ENCODE results near the gene VAX1. TPM values are rescaled to one million over a fixed set of nuclear protein-coding genes. Genes with fewer than 3 reads are reported as not detected.

The VAX1 gene
- polyA plus RNA-seq, 2 of the 4 experiments (the other 2 are of a cell fraction) = 0.68 to 0.70 TPM

- peak; percentile 84 to 93 for ATAC-seq
- no peak for TF ChIP-seq MYC (IDR thresholded peaks at IDR 0.05; ENCODE audit: borderline replicate concordance, low read length)
- TF ChIP-seq HOXA7 (CRISPR knock-in tag; IDR thresholded peaks at IDR 0.05) = no peak
- TF ChIP-seq ELK1 (IDR thresholded peaks at IDR 0.05; ENCODE audit: low read depth, low read length) = no peak
- peak; percentile 88 for TF ChIP-seq SMC3 (IDR thresholded peaks at IDR 0.05)
- peak; percentile 89 for TF ChIP-seq CTCF (IDR thresholded peaks at IDR 0.05)
- no peak for TF ChIP-seq HEYL (CRISPR knock-in tag; IDR thresholded peaks at IDR 0.05)
- TF ChIP-seq RAD21 (conservative IDR thresholded peaks at IDR 0.05 in 1 of 2, IDR thresholded peaks at IDR 0.05 in 1 of 2) = peak; percentile 88 to 93
- peak overlapping the region in 1 of 2 experiments; percentile 59; a peak in 3 of 6 replicates for H3K27ac ChIP-seq
- FAIRE-seq = peak; percentile 73
- ChIA-PET POLR2A (interaction anchor here (0.6 to 1.4 kb wide), 3 partner anchors 8 to 432 kb away, joined by 3 to 8 read pairs (median 4); no protein-coding TSS in a partner anchor), CTCF (interaction anchor here (0.6 to 19.7 kb wide), 81 partner anchors 8 to 548 kb away, joined by 3 to 1061 read pairs (median 5); partner anchors contain the start of genes ENO4, HSPA12A, KCNK18 and SHTN1)
- peak; percentile 80 to 91 for DNase-seq (ENCODE audit: low read depth in 1 of 2, low spot score in 1 of 2)
- 10% methylated on average over 16 of the region's 16 CpGs for WGBS (ENCODE audit: missing lambda C conversion rate)
- H3K4me3 ChIP-seq = peak overlapping the region; percentile 55
- no peaks in the 10 kb centered on the region for H3K9me3 ChIP-seq
- H3K4me1 ChIP-seq = 0 out of 3 replicates have a peak, but pooled peaks cover 4% of the 10 kb centered on the region
- peak overlapping the region; percentile 96 for H3K4me2 ChIP-seq
These were observed 36.6 kb upstream of the VAX1 start for GRCh38 chr10:117174439-117175214.

- ChIA-PET CTCF (interaction anchor here (0.8 to 19.7 kb wide), 9 partner anchors 9 to 543 kb away, joined by 3 to 1061 read pairs (median 4); no protein-coding TSS in a partner anchor), POLR2A (interaction anchor here (0.6 kb wide), 1 partner anchor 428 kb away, joined by 3 read pairs; no protein-coding TSS in a partner anchor)
- peaks cover 9% of the 10 kb centered on the region; the same call in 2 of the 3 replicates for H3K4me1 ChIP-seq
- FAIRE-seq (no peak), DNase-seq (ENCODE audit: low read depth in 1 of 2, low spot score in 1 of 2) (no peak), ATAC-seq (no peak)
- TF ChIP-seq TFCP2L1 (CRISPR knock-in tag; IDR thresholded peaks at IDR 0.05) (no peak), USF2 (IDR thresholded peaks at IDR 0.05) (peak; percentile 81)
- H3K27ac ChIP-seq = no peak overlapping the region
- no peak overlapping the region for H3K4me3 ChIP-seq
- H3K9me3 ChIP-seq = no peaks in the 10 kb centered on the region
- H3K4me2 ChIP-seq = no peak overlapping the region
- 14% methylated on average over 6 of the region's 6 CpGs for WGBS (ENCODE audit: missing lambda C conversion rate)
These were observed 32.2 kb upstream of the VAX1 start for GRCh38 chr10:117170244-117170643.

GRCh38 chr10:117169480-117169879, 31.4 kb upstream of the VAX1 start:
- H3K4me3 ChIP-seq = no peak overlapping the region
- no peaks in the 10 kb centered on the region for H3K9me3 ChIP-seq
- TF ChIP-seq CTCF (IDR thresholded peaks at IDR 0.05) (no peak), FOSB (CRISPR knock-in tag; IDR thresholded peaks at IDR 0.05) (no peak), PBX3 (IDR thresholded peaks at IDR 0.05) (no peak), NPAS2 (CRISPR knock-in tag; IDR thresholded peaks at IDR 0.05; ENCODE audit: borderline replicate concordance) (no peak), ZC3H11A (IDR thresholded peaks at IDR 0.05) (no peak), ZFP36 (IDR thresholded peaks at IDR 0.05; ENCODE audit: borderline replicate concordance, partially characterized antibody) (no peak), CBX2 (IDR thresholded peaks at IDR 0.05; ENCODE audit: borderline replicate concordance, low read depth) (no peak), JUN (IDR thresholded peaks at IDR 0.05) (no peak), HES2 (IDR thresholded peaks at IDR 0.05) (no peak), CBX8 (IDR thresholded peaks at IDR 0.05) (no peak), PHF8 (IDR thresholded peaks at IDR 0.05; ENCODE audit: borderline replicate concordance, low read depth) (no peak)
- ChIA-PET CTCF (interaction anchor here (0.5 to 19.7 kb wide), 13 partner anchors 10 to 542 kb away, joined by 3 to 1061 read pairs (median 5); no protein-coding TSS in a partner anchor), POLR2A (no interaction called here)
- no peak overlapping the region for H3K27ac ChIP-seq
- ATAC-seq = no peak
- DNase-seq (ENCODE audit: low read depth in 1 of 2, low spot score in 1 of 2) = no peak
- H3K4me1 ChIP-seq = peaks cover 6% of the 10 kb centered on the region; the same call in 2 of the 3 replicates
- FAIRE-seq = no peak
- no peak overlapping the region for H3K4me2 ChIP-seq
- 35% methylated on average over 2 of the region's 2 CpGs for WGBS (ENCODE audit: missing lambda C conversion rate)
